Fibroblast of lung (primary cell): ENCODE results near the gene C4orf50.

ENCODE experiments used
- EZH2 ChIP-seq: IDR thresholded peaks from 2 replicates; pipeline ENCODE4 v1.5.1; 2012; ENCODE audit warnings: low read length, control low read depth, mild to moderate bottlenecking; ENCODE audit errors: missing control alignments
- TF ChIP-seq, protein P1 (sequence below), 2 donors: IDR thresholded peaks in 1 of 2; conservative IDR thresholded peaks in 1 of 2; 1 replicate in 1 of 2; 2 replicates in 1 of 2; pipeline ENCODE4 v1.5.1; 2011 to 2012; ENCODE audit warnings: low read length in 2 of 2, control low read depth in 1 of 2, inconsistent platforms in 1 of 2, low read depth in 1 of 2, mild to moderate bottlenecking in 1 of 2

DNA sequence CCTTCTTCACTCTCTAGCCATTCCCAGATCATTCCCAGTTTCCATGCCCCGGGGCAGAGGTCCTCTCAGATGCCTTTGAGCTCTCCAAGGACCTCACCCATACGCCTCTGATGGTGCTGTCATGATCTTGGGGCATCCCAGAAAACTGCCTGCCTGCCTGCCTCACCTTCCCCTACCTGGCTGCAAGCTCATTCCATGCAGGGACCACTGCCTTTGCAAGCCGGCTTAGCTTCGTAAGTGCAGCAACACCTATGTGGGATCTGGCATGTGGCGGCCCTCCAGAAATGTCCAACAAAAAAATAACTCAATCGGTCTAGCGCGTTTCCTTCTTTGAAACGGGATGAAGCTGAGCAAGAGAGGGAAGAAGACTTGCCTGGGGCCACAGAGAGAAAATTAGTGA, 53.0 kb downstream of the C4orf50 start:
- TF ChIP-seq, protein P1, sequence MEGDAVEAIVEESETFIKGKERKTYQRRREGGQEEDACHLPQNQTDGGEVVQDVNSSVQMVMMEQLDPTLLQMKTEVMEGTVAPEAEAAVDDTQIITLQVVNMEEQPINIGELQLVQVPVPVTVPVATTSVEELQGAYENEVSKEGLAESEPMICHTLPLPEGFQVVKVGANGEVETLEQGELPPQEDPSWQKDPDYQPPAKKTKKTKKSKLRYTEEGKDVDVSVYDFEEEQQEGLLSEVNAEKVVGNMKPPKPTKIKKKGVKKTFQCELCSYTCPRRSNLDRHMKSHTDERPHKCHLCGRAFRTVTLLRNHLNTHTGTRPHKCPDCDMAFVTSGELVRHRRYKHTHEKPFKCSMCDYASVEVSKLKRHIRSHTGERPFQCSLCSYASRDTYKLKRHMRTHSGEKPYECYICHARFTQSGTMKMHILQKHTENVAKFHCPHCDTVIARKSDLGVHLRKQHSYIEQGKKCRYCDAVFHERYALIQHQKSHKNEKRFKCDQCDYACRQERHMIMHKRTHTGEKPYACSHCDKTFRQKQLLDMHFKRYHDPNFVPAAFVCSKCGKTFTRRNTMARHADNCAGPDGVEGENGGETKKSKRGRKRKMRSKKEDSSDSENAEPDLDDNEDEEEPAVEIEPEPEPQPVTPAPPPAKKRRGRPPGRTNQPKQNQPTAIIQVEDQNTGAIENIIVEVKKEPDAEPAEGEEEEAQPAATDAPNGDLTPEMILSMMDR (conservative IDR thresholded peaks at IDR 0.05 in 1 of 2, IDR thresholded peaks at IDR 0.05 in 1 of 2; ENCODE audit: low read depth in 1 of 2, low read length in 2 of 2) = no peak
- TF ChIP-seq EZH2 = no peak
